ENCODE data around the gene CCDC137.

Gene CCDC137

GRCh38 chr17:81640011-81640410, 26.5 kb upstream of the CCDC137 start:
- Mint-ChIP-seq H3K27me3 (ENCODE audit: low read depth) (no peaks in the 10 kb centered on the region), H3K4me3 (peak overlapping the region in 2 of 3 experiments; percentile 26 to 31)
- TF ChIP-seq CTCF (IDR thresholded peaks at IDR 0.05; ENCODE audit: unreplicated experiment in 3 of 3): no peak

GRCh38 chr17:81641825-81642489, 24.6 kb upstream of the CCDC137 start:
- no peaks in the 10 kb centered on the region for H3K9me3 Mint-ChIP-seq
- no peak overlapping the region for H3K4me3 Mint-ChIP-seq
- TF ChIP-seq CTCF (IDR thresholded peaks at IDR 0.05; ENCODE audit: unreplicated experiment in 3 of 3): no peak
- H3K27ac Mint-ChIP-seq: no peak overlapping the region
- H3K4me1 Mint-ChIP-seq: peaks cover 4% of the 10 kb centered on the region
- H3K36me3 Mint-ChIP-seq (ENCODE audit: low read depth): no peaks in the 10 kb centered on the region
- H3K27me3 Mint-ChIP-seq (ENCODE audit: low read depth): no peaks in the 10 kb centered on the region

More at GRCh38 chr17:81640011-81640410, 26.5 kb upstream of the CCDC137 start:
- Mint-ChIP-seq H3K4me1 (peaks cover 12% of the 10 kb centered on the region), H3K27ac (no peak overlapping the region), H3K36me3 (ENCODE audit: low read depth) (no peaks in the 10 kb centered on the region), H3K9me3 (no peaks in the 10 kb centered on the region)

GRCh38 chr17:81644496-81644895, 22.0 kb upstream of the CCDC137 start:
- no peaks in the 10 kb centered on the region for H3K4me1 Mint-ChIP-seq
- no peak for TF ChIP-seq CTCF (IDR thresholded peaks at IDR 0.05; ENCODE audit: unreplicated experiment in 3 of 3)
- H3K4me3 Mint-ChIP-seq: no peak overlapping the region
- H3K9me3 Mint-ChIP-seq: no peaks in the 10 kb centered on the region
- H3K27me3 Mint-ChIP-seq (ENCODE audit: low read depth): peaks cover 6% of the 10 kb centered on the region
- H3K27ac Mint-ChIP-seq: no peak overlapping the region
- no peaks in the 10 kb centered on the region for H3K36me3 Mint-ChIP-seq (ENCODE audit: low read depth)

- peaks cover 6% of the 10 kb centered on the region for H3K27me3 Mint-ChIP-seq (ENCODE audit: low read depth)
- no peak overlapping the region for H3K4me3 Mint-ChIP-seq
- TF ChIP-seq CTCF (IDR thresholded peaks at IDR 0.05; ENCODE audit: unreplicated experiment in 3 of 3): no peak
- no peaks in the 10 kb centered on the region for H3K4me1 Mint-ChIP-seq
- H3K36me3 Mint-ChIP-seq (ENCODE audit: low read depth): no peaks in the 10 kb centered on the region
- H3K9me3 Mint-ChIP-seq: no peaks in the 10 kb centered on the region
- no peak overlapping the region for H3K27ac Mint-ChIP-seq
These were observed 21.3 kb upstream of the CCDC137 start for GRCh38 chr17:81644976-81645952.

GRCh38 chr17:81646869-81647600, 19.5 kb upstream of the CCDC137 start:
- H3K4me1 Mint-ChIP-seq: peaks cover 5% of the 10 kb centered on the region
- TF ChIP-seq CTCF (IDR thresholded peaks at IDR 0.05; ENCODE audit: unreplicated experiment in 3 of 3): no peak
- no peak overlapping the region for H3K27ac Mint-ChIP-seq
- H3K36me3 Mint-ChIP-seq (ENCODE audit: low read depth): no peaks in the 10 kb centered on the region
- peaks cover 6% of the 10 kb centered on the region for H3K27me3 Mint-ChIP-seq (ENCODE audit: low read depth)
- H3K9me3 Mint-ChIP-seq: no peaks in the 10 kb centered on the region
- no peak overlapping the region for H3K4me3 Mint-ChIP-seq

Data from nephron (organoid).